GM10266 (cell line): ENCODE results near the gene COQ8A.

Experiments
- DNase-seq: peaks from one replicate; pipeline ENCODE4 v3.0.0; 2012; ENCODE audit errors: extremely low spot score
- TF ChIP-seq, protein P1 (sequence below): IDR thresholded peaks from 2 replicates; pipeline ENCODE4 v1.5.1; 2012; ENCODE audit warnings: mild to moderate bottlenecking, low read depth; ENCODE audit not compliant: control insufficient read depth, insufficient read depth; ENCODE audit errors: missing control alignments

Gene COQ8A

DNA sequence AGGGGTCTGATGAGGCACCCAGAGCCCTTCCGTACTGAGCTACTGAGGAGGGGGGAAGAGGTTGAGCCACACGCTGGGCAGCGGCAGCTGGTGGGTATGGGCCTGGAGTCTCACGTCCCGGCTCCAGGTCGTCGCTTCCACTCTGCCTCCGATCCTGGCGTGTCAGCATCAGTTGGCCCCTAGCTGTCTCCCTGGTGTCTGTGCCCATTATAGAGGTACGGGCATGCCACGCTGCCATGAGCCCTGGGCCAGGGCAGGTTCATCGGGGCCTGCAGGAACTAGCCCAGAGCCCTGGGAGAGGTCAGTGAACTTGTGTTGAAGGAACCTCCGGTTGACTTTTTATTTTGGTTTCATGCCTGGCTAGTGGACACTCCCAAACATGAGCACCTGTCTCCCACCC is 18.2 kb downstream of the COQ8A start:
- DNase-seq, result no peak
- TF ChIP-seq, protein P1, sequence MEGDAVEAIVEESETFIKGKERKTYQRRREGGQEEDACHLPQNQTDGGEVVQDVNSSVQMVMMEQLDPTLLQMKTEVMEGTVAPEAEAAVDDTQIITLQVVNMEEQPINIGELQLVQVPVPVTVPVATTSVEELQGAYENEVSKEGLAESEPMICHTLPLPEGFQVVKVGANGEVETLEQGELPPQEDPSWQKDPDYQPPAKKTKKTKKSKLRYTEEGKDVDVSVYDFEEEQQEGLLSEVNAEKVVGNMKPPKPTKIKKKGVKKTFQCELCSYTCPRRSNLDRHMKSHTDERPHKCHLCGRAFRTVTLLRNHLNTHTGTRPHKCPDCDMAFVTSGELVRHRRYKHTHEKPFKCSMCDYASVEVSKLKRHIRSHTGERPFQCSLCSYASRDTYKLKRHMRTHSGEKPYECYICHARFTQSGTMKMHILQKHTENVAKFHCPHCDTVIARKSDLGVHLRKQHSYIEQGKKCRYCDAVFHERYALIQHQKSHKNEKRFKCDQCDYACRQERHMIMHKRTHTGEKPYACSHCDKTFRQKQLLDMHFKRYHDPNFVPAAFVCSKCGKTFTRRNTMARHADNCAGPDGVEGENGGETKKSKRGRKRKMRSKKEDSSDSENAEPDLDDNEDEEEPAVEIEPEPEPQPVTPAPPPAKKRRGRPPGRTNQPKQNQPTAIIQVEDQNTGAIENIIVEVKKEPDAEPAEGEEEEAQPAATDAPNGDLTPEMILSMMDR, result no peak

DNA sequence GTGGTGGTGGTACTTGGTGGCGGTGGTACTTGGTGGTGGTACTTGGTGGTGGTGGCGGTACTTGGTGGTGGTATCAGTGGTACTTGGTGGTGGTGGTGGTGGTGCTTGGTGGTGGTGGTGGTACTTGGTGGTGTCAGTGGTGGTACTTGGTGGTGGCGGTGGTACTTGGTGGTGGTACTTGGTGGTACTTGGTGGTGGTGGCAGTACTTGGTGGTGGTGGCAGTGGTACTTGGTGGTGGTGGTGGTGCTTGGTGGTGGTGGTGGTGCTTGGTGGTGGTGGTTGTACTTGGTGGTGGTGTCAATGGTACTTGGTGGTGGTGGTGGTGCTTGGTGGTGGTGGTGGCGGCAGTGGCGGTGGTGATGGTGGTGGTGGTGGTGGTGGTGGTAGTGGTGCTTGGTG is 20.2 kb downstream of the COQ8A start:
- TF ChIP-seq, protein P1, result no peak
- no peak for DNase-seq

DNA sequence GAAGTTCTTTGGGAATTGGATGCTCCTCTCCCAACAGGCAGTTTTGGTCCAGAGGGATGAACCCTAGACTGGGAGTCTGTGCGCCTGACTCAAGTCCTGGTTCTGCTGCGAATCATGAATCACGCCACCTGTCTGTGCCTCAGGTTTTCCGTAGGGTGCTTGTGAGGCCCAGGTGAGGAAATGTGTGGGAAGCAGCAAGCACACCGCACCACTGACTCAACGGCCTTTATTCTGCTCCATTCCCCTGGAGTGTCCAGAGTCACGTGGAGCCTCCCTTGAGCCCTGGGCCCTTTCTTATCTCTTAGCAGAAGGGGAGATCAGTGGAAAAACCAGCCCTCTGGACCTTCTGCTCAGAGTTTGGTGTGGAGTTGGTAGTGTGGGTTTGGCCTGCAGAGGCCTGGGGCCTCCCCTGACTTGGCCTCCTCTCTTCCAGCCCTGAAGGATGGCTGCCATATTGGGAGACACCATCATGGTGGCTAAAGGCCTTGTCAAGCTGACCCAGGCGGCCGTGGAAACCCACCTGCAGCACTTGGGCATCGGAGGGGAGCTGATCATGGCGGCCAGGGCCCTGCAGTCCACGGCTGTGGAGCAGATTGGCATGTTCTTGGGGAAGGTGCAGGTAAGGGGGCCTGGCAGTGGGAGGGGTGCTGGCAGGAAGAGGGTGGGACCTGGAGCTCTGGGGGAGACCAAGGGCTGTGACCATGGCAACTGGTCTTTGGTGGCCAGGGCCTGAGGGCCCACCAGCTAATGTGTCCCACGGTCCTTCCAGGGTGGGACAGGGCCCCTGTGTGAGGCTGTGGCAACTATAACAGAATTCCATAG is 21.1 kb downstream of the COQ8A start:
- TF ChIP-seq, protein P1, result no peak
- DNase-seq, result no peak

DNA sequence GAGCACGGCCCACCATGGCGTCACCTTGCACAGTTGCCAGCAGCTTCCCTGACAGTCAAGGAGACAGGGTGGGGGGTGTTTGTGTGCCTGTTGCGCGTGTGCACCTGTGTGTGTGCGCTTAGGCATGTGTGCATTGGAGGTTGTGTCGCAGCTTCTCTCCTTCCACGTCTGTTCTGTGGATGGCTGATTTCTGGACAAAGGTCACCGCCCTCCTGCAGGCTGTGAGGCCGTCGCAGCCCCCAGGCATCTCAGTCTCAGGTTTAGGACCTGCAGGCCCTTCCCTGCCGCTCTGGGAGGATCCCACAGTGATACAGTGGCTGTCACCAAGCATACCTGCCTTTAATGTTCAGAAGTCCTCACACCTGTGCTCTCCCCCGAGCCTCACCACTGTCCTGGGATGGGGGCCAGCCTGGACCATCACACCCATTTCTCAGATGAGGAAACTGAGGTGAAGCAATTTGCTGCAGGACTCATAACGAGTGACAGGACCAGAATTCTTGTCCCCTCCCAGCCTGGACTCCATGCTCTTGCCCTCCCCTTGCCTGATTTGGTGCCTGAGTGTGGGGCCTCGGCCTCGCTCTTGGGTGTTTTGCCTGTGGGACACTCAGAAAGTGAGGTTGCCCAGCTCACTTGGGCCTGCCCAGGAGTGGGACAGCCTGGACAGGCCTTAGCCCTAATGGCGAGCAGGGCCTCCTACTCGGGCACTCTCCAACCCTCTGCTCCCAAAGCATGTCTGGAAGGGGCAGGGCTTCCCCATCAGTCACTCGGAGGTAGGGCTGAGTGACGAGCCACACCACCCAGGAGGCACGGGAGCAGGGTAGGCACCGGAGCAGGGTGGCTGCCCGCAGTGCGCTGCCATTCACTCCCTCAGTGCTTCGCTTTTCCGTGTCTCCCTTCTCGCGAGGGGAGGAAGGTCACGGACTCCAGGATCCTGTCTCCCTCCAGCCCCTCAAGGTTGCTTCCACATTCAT is 22.6 kb downstream of the COQ8A start:
- DNase-seq, result no peak
- TF ChIP-seq, protein P1, result no peak

DNA sequence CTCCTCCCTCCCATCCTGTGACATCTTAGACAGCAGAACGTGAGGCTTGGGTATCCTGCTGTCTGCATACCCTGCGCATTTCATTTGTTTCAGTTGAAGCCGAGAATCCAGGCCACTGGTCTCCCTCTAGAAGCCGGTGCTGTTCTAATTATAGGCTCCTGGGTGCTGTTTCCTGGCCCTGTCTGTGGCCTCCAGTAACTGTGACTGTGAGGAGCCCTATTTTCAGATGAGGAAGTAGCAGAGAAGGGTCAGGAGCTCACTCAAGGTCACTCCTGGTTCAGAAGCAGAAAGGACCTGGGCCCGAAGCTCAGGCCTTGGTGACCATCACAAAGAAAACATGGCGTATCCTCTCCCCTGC is 24.0 kb downstream of the COQ8A start:
- no peak for DNase-seq
- TF ChIP-seq, protein P1, result no peak

DNA sequence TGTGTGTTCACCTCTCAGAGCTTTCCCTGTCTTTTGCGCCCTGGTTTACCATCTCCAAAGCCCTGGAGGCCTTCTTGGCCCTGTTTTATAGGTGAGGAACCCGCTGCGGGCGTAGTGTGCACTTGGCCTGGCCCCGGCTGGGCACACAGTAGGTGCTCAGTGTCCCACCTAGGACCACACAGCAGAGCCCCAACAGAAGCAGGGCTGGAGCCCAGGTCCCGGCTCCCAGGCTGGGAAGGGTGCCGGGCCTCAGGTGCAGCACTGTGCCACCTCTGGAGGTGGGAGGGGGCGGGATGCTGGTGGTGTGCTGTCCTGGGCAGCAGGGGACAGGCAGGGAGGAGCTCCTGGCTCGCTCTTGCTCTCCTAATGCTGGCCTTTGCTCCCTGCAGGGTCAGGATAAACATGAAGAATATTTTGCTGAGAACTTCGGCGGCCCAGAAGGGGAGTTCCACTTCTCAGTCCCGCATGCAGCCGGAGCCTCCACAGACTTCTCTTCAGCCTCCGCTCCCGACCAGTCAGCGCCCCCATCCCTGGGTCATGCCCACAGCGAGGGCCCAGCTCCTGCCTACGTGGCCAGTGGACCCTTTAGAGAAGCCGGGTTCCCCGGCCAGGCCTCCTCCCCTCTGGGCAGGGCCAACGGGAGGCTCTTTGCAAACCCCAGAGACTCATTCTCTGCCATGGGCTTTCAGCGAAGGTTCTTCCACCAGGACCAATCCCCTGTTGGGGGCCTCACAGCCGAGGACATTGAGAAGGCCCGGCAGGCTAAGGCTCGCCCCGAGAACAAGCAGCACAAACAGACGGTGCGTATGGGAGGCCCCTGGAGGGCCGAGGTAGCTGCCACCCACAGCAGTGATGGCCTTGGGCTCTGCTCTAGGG is 24.8 kb downstream of the COQ8A start:
- no peak for DNase-seq
- TF ChIP-seq, protein P1, result no peak
